Loucy (cell line): ENCODE measurements around the gene PHIP.
A peak's percentile ranks its signal among the peaks of the same experiment; 100 is the strongest.

Experiments used
- CTCF ChIP-seq: fragments of 200-600 bp; sonication (generic); conservative IDR thresholded peaks from 2 replicates; pipeline ENCODE4 v1.5.1; 2014; ENCODE audit warnings: mild to moderate bottlenecking, antibody characterized with exemption, low read length
- EZH2phosphoT487 ChIP-seq: fragments of 200-600 bp; IDR thresholded peaks from 2 replicates; pipeline ENCODE4 v1.6.1; 2018; ENCODE audit warnings: antibody characterized with exemption, mild to moderate bottlenecking, moderate library complexity, borderline replicate concordance

DNA sequence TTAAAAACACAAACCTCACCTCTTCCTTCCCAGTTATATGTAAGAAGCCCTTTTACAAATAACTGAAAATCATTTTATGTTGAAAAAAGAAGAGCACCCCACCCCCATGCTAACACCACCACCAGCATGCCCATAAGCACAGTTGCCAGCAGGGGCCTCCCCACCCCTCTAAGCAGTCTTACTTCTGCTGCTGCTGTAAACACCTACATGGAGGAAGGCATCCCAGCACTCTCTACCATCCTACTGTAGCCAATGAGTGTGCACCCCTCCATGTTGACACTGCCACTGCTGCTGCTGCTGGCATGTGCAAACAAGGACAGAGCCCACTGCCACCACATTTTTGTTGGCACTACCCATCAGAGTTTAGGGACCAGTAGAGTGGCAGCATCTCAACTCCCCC is 49.6 kb upstream of the PHIP start:
- TF ChIP-seq CTCF (peak; percentile 53), EZH2phosphoT487 (no peak)
